ENCODE results near the gene GPATCH11. TPM values are rescaled to one million over a fixed set of nuclear protein-coding genes. Genes with fewer than 3 reads are reported as not detected.

The GPATCH11 gene
- total RNA-seq, 2 donors from 2014 or later, result 3.8 to 6.0 TPM

- Histone ChIP-seq H3K4me3 (no peak overlapping the region), H3K27me3 (no peaks in the 10 kb centered on the region), H3K27ac (no peak overlapping the region), H3K36me3 (peaks cover 73% of the 10 kb centered on the region), H3K9me3 (no peaks in the 10 kb centered on the region), H3K4me1 (no peaks in the 10 kb centered on the region)
- TF ChIP-seq, protein P1, sequence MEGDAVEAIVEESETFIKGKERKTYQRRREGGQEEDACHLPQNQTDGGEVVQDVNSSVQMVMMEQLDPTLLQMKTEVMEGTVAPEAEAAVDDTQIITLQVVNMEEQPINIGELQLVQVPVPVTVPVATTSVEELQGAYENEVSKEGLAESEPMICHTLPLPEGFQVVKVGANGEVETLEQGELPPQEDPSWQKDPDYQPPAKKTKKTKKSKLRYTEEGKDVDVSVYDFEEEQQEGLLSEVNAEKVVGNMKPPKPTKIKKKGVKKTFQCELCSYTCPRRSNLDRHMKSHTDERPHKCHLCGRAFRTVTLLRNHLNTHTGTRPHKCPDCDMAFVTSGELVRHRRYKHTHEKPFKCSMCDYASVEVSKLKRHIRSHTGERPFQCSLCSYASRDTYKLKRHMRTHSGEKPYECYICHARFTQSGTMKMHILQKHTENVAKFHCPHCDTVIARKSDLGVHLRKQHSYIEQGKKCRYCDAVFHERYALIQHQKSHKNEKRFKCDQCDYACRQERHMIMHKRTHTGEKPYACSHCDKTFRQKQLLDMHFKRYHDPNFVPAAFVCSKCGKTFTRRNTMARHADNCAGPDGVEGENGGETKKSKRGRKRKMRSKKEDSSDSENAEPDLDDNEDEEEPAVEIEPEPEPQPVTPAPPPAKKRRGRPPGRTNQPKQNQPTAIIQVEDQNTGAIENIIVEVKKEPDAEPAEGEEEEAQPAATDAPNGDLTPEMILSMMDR (IDR thresholded peaks at IDR 0.05), result no peak
- DNase-seq (ENCODE audit: low spot score), result no peak
Observed at GRCh38 chr2:37098416-37099118, 14.2 kb downstream of the GPATCH11 start.

DNA sequence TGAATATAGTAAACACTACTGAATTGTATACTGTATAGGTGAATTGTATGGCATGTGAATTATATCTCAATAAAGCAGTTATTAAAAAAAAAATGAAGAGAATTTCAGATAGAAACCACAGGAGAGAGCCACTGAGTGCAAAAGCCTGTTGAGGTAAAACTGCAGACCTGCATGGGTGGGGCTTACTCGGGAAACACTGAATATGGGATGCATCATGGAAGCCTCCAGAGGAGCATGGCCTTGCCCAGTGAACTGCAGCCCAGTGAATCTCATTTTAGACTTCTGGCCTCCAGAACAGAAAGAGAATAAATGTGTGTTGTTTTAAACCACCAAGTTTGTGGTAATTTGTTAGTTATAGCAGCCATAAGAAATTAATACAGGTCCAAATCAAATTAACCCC lies 15.7 kb downstream of the GPATCH11 start:
- Histone ChIP-seq H3K27ac (no peak overlapping the region), H3K36me3 (peaks cover 58% of the 10 kb centered on the region)
- TF ChIP-seq, protein P1 (IDR thresholded peaks at IDR 0.05), result no peak

GRCh38 chr2:37102588-37102987 lies 18.3 kb downstream of the GPATCH11 start:
- H3K36me3 ChIP-seq, result peaks cover 60% of the 10 kb centered on the region
- TF ChIP-seq, protein P1 (IDR thresholded peaks at IDR 0.05), result no peak
- H3K4me3 ChIP-seq, result no peak overlapping the region
- no peaks in the 10 kb centered on the region for H3K27me3 ChIP-seq
- no peaks in the 10 kb centered on the region for H3K4me1 ChIP-seq
- no peaks in the 10 kb centered on the region for H3K9me3 ChIP-seq
- no peak overlapping the region for H3K27ac ChIP-seq
- no peak for DNase-seq (ENCODE audit: low spot score)

More for the DNA sequence above, 15.7 kb downstream of the GPATCH11 start:
- Histone ChIP-seq H3K4me1 (no peaks in the 10 kb centered on the region), H3K4me3 (no peak overlapping the region), H3K27me3 (no peaks in the 10 kb centered on the region), H3K9me3 (no peaks in the 10 kb centered on the region)
- no peak for DNase-seq (ENCODE audit: low spot score)

GRCh38 chr2:37104178-37104577 lies 19.9 kb downstream of the GPATCH11 start:
- no peaks in the 10 kb centered on the region for H3K27me3 ChIP-seq
- no peak for DNase-seq (ENCODE audit: low spot score)
- TF ChIP-seq, protein P1 (IDR thresholded peaks at IDR 0.05), result no peak
- peaks cover 70% of the 10 kb centered on the region for H3K36me3 ChIP-seq
- H3K4me1 ChIP-seq, result no peaks in the 10 kb centered on the region
- H3K4me3 ChIP-seq, result no peak overlapping the region
- H3K9me3 ChIP-seq, result no peaks in the 10 kb centered on the region
- no peak overlapping the region for H3K27ac ChIP-seq

DNA sequence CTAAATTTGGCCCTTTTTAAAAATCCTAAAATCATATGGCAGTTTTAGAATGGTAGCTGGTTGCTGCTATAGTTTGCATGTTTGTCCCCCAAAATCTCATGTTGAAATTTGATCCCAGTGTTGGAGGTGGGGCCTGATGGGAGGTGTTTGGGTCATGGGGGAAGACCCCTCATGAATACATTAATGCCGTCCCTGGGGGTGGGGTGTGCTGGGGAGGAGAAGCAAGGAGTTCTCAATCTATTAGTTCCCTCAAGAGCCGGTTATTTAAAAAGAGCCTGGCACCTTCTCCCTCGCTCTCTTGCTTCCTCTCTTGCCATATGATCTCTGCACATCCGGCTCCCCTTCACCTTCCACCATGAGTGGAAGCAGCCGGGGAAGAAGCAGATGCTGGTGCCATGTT lies 20.8 kb downstream of the GPATCH11 start:
- no peak for DNase-seq (ENCODE audit: low spot score)
- H3K27ac ChIP-seq, result no peak overlapping the region
- peaks cover 70% of the 10 kb centered on the region for H3K36me3 ChIP-seq
- H3K4me3 ChIP-seq, result no peak overlapping the region
- TF ChIP-seq, protein P1 (IDR thresholded peaks at IDR 0.05), result no peak
- no peaks in the 10 kb centered on the region for H3K27me3 ChIP-seq
- no peaks in the 10 kb centered on the region for H3K9me3 ChIP-seq
- no peaks in the 10 kb centered on the region for H3K4me1 ChIP-seq

DNA sequence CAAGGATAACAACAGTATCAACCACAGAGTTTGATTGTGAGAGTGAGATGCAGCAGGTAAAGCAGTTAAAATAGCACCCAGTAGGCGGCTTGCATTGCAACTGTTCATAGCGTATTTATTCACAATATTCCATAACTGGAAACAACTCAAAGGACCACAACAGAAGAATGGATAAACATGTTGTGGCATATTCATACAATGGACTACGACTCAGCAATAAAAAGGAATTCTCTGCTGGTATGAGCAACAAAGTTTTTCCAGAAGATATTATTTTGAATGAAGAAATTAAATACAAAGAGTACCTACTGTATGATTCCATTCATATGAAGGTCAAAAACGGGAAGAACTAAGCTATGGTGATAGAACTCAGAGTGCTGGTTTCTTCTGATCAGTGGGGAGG lies 25.2 kb downstream of the GPATCH11 start:
- H3K4me1 ChIP-seq, result no peaks in the 10 kb centered on the region
- H3K4me3 ChIP-seq, result no peak overlapping the region
- H3K27me3 ChIP-seq, result no peaks in the 10 kb centered on the region
- no peak for DNase-seq (ENCODE audit: low spot score)
- no peak overlapping the region for H3K27ac ChIP-seq
- H3K36me3 ChIP-seq, result peaks cover 54% of the 10 kb centered on the region
- TF ChIP-seq, protein P1 (IDR thresholded peaks at IDR 0.05), result no peak
- no peaks in the 10 kb centered on the region for H3K9me3 ChIP-seq
